ENCODE results near the gene BORCS5. TPM values are rescaled to one million over a fixed set of nuclear protein-coding genes. Genes with fewer than 3 reads are reported as not detected.
A peak's percentile ranks its signal among the peaks of the same experiment; 100 is the strongest.

The BORCS5 gene
- total and polyA plus RNA-seq, 3 donors from 2014 or later, result 20.3 to 46.3 (median 22.8) TPM

DNA sequence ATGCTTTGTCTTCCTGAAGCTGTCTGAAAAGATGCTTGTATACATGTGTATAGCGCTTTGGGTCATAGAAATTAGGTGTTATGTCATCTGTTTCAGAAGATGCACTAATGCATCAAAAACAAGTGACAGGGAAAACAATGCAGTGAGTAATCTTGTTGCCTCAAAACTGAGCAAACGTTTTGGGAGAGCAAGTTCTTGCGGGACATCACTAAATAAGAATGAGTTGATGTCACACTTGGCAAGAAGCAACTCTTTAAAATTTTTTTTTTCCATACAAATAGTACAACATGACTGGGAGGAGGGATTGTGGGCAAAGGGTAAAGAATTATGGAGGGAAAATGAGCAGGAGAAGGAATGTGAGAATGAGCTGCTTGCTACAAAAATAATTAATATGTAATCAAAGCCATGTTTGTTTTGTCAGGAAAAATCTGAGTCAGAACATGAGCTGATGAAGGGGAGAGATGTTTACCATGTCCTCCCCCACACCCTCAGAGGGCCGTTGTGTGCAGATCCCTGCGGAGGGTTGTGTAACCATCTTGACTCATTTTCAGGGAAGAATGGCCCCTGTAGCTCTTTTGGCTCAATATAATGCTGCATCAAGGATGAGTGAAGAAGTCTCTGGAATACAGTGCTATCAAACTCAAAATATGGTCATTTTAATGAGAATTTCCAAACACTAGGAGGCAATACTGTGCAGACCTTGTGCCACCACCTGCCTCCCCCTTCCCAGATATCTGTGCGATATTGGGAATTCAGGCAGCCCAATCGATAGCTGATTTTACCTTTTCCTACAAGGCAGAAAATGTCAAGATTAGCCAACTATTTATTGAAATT is 41.4 kb downstream of the BORCS5 start:
- H3K36me3 ChIP-seq (ENCODE audit: low read depth, missing control alignments), result no peaks in the 10 kb centered on the region
- intact Hi-C loops (cut with DNase I; ENCODE audit: low total_unique reads), result no loop called here
- H3K27me3 ChIP-seq, result no peaks in the 10 kb centered on the region
- 54 to 60% methylated on average over 7 of the region's 7 CpGs for WGBS, 2 donors
- TF ChIP-seq POLR2A (IDR thresholded peaks at IDR 0.05), result no peak
- TF ChIP-seq CTCF (IDR thresholded peaks at IDR 0.05), result peak in 1 of 3 experiments; percentile 25
- H3K4me3 ChIP-seq, result no peak overlapping the region
- H3K4me1 ChIP-seq, result peaks cover 21% of the 10 kb centered on the region
- peak overlapping the region; percentile 43 to 65 for H3K27ac ChIP-seq
- H3K9me3 ChIP-seq, result no peaks in the 10 kb centered on the region
- peak; percentile 47 for DNase-seq

GRCh38 chr12:12399161-12399560 is 42.3 kb downstream of the BORCS5 start:
- Histone ChIP-seq H3K27ac (peak overlapping the region; percentile 43 to 65), H3K27me3 (no peaks in the 10 kb centered on the region), H3K4me1 (peaks cover 21% of the 10 kb centered on the region), H3K36me3 (ENCODE audit: low read depth, missing control alignments) (no peaks in the 10 kb centered on the region), H3K4me3 (no peak overlapping the region), H3K9me3 (no peaks in the 10 kb centered on the region)
- no peak for DNase-seq
- TF ChIP-seq CTCF (IDR thresholded peaks at IDR 0.05) (no peak), POLR2A (IDR thresholded peaks at IDR 0.05) (no peak)
- 92 to 93% methylated on average over 1 of the region's 1 CpG for WGBS, 2 donors
- intact Hi-C loops (cut with DNase I; ENCODE audit: low total_unique reads), result no loop called here

- peaks cover 21% of the 10 kb centered on the region for H3K4me1 ChIP-seq
- TF ChIP-seq POLR2A (IDR thresholded peaks at IDR 0.05) (no peak), CTCF (IDR thresholded peaks at IDR 0.05) (no peak)
- no peaks in the 10 kb centered on the region for H3K36me3 ChIP-seq (ENCODE audit: low read depth, missing control alignments)
- peak overlapping the region; percentile 13 to 14 for H3K27ac ChIP-seq
- WGBS, 2 donors, result 74 to 85% methylated on average over 4 of the region's 4 CpGs
- DNase-seq, result no peak
- intact Hi-C loops (cut with DNase I; ENCODE audit: low total_unique reads), result no loop called here
- no peaks in the 10 kb centered on the region for H3K27me3 ChIP-seq
- no peaks in the 10 kb centered on the region for H3K9me3 ChIP-seq
- H3K4me3 ChIP-seq, result no peak overlapping the region
Measured at GRCh38 chr12:12399776-12400305, 43.0 kb downstream of the BORCS5 start.

DNA sequence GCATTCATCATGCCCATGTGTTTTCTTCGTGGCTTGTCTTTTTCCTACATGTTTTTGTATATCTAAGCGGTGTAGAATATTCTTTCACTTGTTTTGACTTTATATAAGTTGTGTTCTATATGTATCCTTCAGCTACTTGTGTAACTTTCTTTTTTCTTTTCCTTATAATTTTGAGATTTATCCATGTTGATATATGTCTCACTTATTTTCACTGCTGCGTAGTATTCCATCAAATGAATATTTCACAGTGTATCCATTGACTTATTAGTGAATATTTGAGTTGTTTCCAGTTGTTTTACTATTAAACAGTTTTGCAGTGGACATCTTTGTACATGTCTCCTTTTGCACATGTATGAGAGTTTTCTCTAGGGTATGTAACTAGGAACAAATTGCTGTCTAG is 43.9 kb downstream of the BORCS5 start:
- DNase-seq, result no peak
- Histone ChIP-seq H3K36me3 (ENCODE audit: low read depth, missing control alignments) (no peaks in the 10 kb centered on the region), H3K4me3 (no peak overlapping the region), H3K9me3 (no peaks in the 10 kb centered on the region), H3K4me1 (peaks cover 21% of the 10 kb centered on the region), H3K27me3 (no peaks in the 10 kb centered on the region), H3K27ac (peak overlapping the region in 1 of 2 donors; percentile 14)
- TF ChIP-seq CTCF (IDR thresholded peaks at IDR 0.05), result no peak
- TF ChIP-seq POLR2A (IDR thresholded peaks at IDR 0.05), result no peak
- 91 to 99% methylated on average over 3 of the region's 3 CpGs for WGBS, 2 donors
- intact Hi-C loops (cut with DNase I; ENCODE audit: low total_unique reads), result no loop called here

Measured in testis (tissue), 3 donors.